IMR-90 (cell line): ENCODE data around the gene UGT1A10. TPM values are rescaled to one million over a fixed set of nuclear protein-coding genes. Genes with fewer than 3 reads are reported as not detected.

ENCODE experiments used
- ATAC-seq: fragments of 200-7000 bp; cut with Tn5 transposase; 2 replicates; pipeline ENCODE4 v1.9.1; 2020; ENCODE audit warnings: low read depth, mild to moderate bottlenecking, moderate library complexity
- BruUV-seq: library from RNA; stranded (reverse); fragments of 400-500 nt; replicated peaks from 2 replicates; lab custom pipeline; 2021; lab: Mats Ljungman, UMichigan
- CTCF ChIA-PET: fragments of 300-600 bp; formaldehyde crosslinking; extraction: SDS; loops from one replicate; lab custom pipeline; 2021; ENCODE audit warnings: antibody characterized with exemption; lab: Yijun Ruan, JAX
- POLR2A ChIA-PET: fragments of 300-600 bp; sonication (Branson Sonifier 250); formaldehyde crosslinking; loops from one replicate; lab custom pipeline; 2022; ENCODE audit warnings: antibody characterized with exemption; ENCODE audit not compliant: unreplicated experiment; lab: Charles Lee
- DNase-seq: peaks from one replicate; pipeline ENCODE4 v3.0.0; 2013
- H2AFZ ChIP-seq: replicated peaks from 2 replicates; pipeline ENCODE3; 2013; ENCODE audit warnings: low read length, mild to moderate bottlenecking; ENCODE audit not compliant: poor library complexity
- H2AK5ac ChIP-seq: 2 replicates; pipeline ENCODE4 v1.6.1; 2013; ENCODE audit warnings: low read depth, low read length, inconsistent platforms
- H2AK9ac ChIP-seq: replicated peaks from 2 replicates; pipeline ENCODE3; 2013; ENCODE audit warnings: mild to moderate bottlenecking, low read depth, low read length, moderate library complexity; ENCODE audit not compliant: poor library complexity
- H2BK120ac ChIP-seq: 2 replicates; pipeline ENCODE4 v1.6.1; 2013; ENCODE audit warnings: low read depth, low read length, inconsistent platforms
- H2BK15ac ChIP-seq: 3 replicates; pipeline ENCODE4 v1.6.1; 2013; ENCODE audit warnings: low read depth, low read length, inconsistent platforms
- H2BK20ac ChIP-seq: 2 replicates; pipeline ENCODE4 v1.6.1; 2013; ENCODE audit warnings: low read depth, mild to moderate bottlenecking, inconsistent platforms, low read length, moderate library complexity
- H2BK5ac ChIP-seq: 2 replicates; pipeline ENCODE4 v1.6.1; 2013; ENCODE audit warnings: mild to moderate bottlenecking, low read depth, low read length, inconsistent platforms; ENCODE audit not compliant: poor library complexity, severe bottlenecking
- H3K14ac ChIP-seq: replicated peaks from 2 replicates; pipeline ENCODE4 v1.6.1; 2013; ENCODE audit warnings: low read depth, low read length, inconsistent platforms
- H3K18ac ChIP-seq: 2 replicates; pipeline ENCODE4 v1.6.1; 2013; ENCODE audit warnings: low read depth, low read length, control low read depth
- H3K23ac ChIP-seq: 2 replicates; pipeline ENCODE4 v1.6.1; 2013; ENCODE audit warnings: low read depth, low read length, inconsistent platforms
- H3K27ac ChIP-seq: 2 replicates; pipeline ENCODE4 v1.5.1; 2013; ENCODE audit warnings: mild to moderate bottlenecking, control low read depth, low read length; ENCODE audit not compliant: insufficient read depth
- H3K27me3 ChIP-seq: 2 replicates; pipeline ENCODE4 v1.6.1; 2013; ENCODE audit warnings: low read length; ENCODE audit not compliant: control insufficient read depth, insufficient read depth
- H3K36me3 ChIP-seq: 2 replicates; pipeline ENCODE4 v1.6.1; 2013; ENCODE audit warnings: low read length, mixed read lengths; ENCODE audit not compliant: control insufficient read depth, insufficient read depth
- H3K4ac ChIP-seq: 2 replicates; pipeline ENCODE4 v1.6.1; 2013; ENCODE audit warnings: low read depth, low read length, inconsistent platforms
- H3K4me1 ChIP-seq: 2 replicates; pipeline ENCODE4 v1.6.1; 2013; ENCODE audit warnings: low read length, mixed read lengths; ENCODE audit not compliant: control insufficient read depth, insufficient read depth
- H3K4me2 ChIP-seq: 2 replicates; pipeline ENCODE4 v1.6.1; 2013; ENCODE audit warnings: low read depth, mild to moderate bottlenecking, control low read depth, low read length, moderate library complexity
- H3K4me3 ChIP-seq: 2 replicates; pipeline ENCODE4 v1.5.1; 2013; ENCODE audit warnings: low read depth, mild to moderate bottlenecking, control low read depth, low read length, moderate library complexity; ENCODE audit not compliant: insufficient read depth
- H3K56ac ChIP-seq: 2 replicates; pipeline ENCODE4 v1.6.1; 2013; ENCODE audit warnings: low read length, inconsistent platforms; ENCODE audit not compliant: insufficient read depth; ENCODE audit errors: extremely low read depth
- H3K79me1 ChIP-seq, 2 experiments: 2 replicates each; pipeline ENCODE4 v1.6.1; 2013; ENCODE audit warnings: low read length in 2 of 2, inconsistent platforms in 1 of 2, low read depth in 1 of 2
- H3K9ac ChIP-seq: 2 replicates; pipeline ENCODE4 v1.6.1; 2013; ENCODE audit warnings: low read depth, low read length, control low read depth
- H3K9me1 ChIP-seq: 2 replicates; pipeline ENCODE4 v1.6.1; 2013; ENCODE audit warnings: low read length, inconsistent platforms; ENCODE audit not compliant: insufficient read depth
- H3K9me3 ChIP-seq: 2 replicates; pipeline ENCODE4 v1.6.1; 2013; ENCODE audit warnings: low read length; ENCODE audit not compliant: control insufficient read depth, insufficient read depth
- H4K20me1 ChIP-seq: 2 replicates; pipeline ENCODE4 v1.6.1; 2013; ENCODE audit warnings: low read length, inconsistent platforms; ENCODE audit not compliant: insufficient read depth
- H4K5ac ChIP-seq: 2 replicates; pipeline ENCODE4 v1.6.1; 2013; ENCODE audit warnings: mild to moderate bottlenecking, low read depth, low read length, control low read depth
- H4K8ac ChIP-seq, 2 experiments: 2 replicates each; pipeline ENCODE4 v1.6.1; 2013; ENCODE audit warnings: low read depth in 2 of 2, low read length in 2 of 2, control low read depth in 1 of 2, inconsistent platforms in 1 of 2
- H4K91ac ChIP-seq: 2 replicates; pipeline ENCODE4 v1.6.1; 2013; ENCODE audit warnings: low read depth, low read length, inconsistent platforms; ENCODE audit not compliant: insufficient read depth
- CEBPB ChIP-seq: IDR thresholded peaks from 2 replicates; pipeline ENCODE4 v1.6.1; 2012; ENCODE audit warnings: low read depth, low read length, improper control_type of control experiment
- MAFK ChIP-seq: IDR thresholded peaks from 2 replicates; pipeline ENCODE4 v1.6.1; 2012; ENCODE audit warnings: low read depth, low read length, improper control_type of control experiment
- WGBS, 2 experiments: methylation state at CpG; one replicate each; pipeline versions ENCODE4 v1.1.5 to v1.1.7; 2013; ENCODE audit warnings: missing lambda C conversion rate in 2 of 2; ENCODE audit not compliant: insufficient read length in 1 of 2; ENCODE audit errors: extremely low coverage in 2 of 2; 5-methylcytosine and 5-hydroxymethylcytosine counted together
- dilution Hi-C: fragments of 300-500 bp; cut with HindIII; formaldehyde crosslinking; loops from one replicate; pipeline ENCODE4 v1.14.3; 2018; ENCODE audit warnings: low sequenced_read_pairs; ENCODE audit not compliant: unreplicated experiment
- in situ Hi-C: fragments of 300-500 bp; cut with MboI; formaldehyde crosslinking; loops from 3 replicates; pipeline ENCODE4 v1.14.3; 2019; ENCODE audit warnings: low sequenced_read_pairs, inconsistent platforms, mixed read lengths
- intact Hi-C: fragments of 100-400 bp; cut with micrococcal nuclease; formaldehyde crosslinking; loops from 2 replicates; pipeline ENCODE4 v1.10.0; 2022
- polyA plus RNA-seq, 3 experiments: library from polyadenylated mRNA; depleted of rRNA; stranded (reverse); fragments of >200 nt; gene quantifications; 2 replicates each; pipeline ENCODE4 v1.2.3, GENCODE V29; 2012; ENCODE audit warnings: low replicate concordance in 1 of 3
- total RNA-seq: library from RNA; depleted of rRNA; stranded (reverse); fragments of >200 nt; gene quantifications from 2 replicates; pipeline ENCODE4 v1.2.3, GENCODE V29; 2012

Gene UGT1A10
- total and polyA plus RNA-seq, 2 of the 4 experiments (the other 2 are of a cell fraction): not detected

GRCh38 chr2:233706720-233707119 is 70.5 kb downstream of the UGT1A10 start:
- H2AK9ac ChIP-seq: no peak overlapping the region
- no peaks in the 10 kb centered on the region for H4K20me1 ChIP-seq
- no peak overlapping the region for H3K27ac ChIP-seq
- no peaks in the 10 kb centered on the region for H3K9me3 ChIP-seq
- no peaks in the 10 kb centered on the region for H3K27me3 ChIP-seq
- dilution Hi-C loops (no loop called here), in situ Hi-C loops (no loop called here), intact Hi-C loops (no loop called here)
- H4K91ac ChIP-seq: peak overlapping the region; percentile 57; the same call in 1 of the 2 replicates
- ATAC-seq: peak; percentile 54
- TF ChIP-seq MAFK (no peak), CEBPB (0 out of 2 replicates have a peak, but pooled peaks have one; percentile 20)
- H2AK5ac ChIP-seq: no peak overlapping the region
- BruUV-seq: no TSS peak
- H2BK5ac ChIP-seq: peak overlapping the region; percentile 25
- peaks cover 9% of the 10 kb centered on the region for H3K4me1 ChIP-seq
- H3K18ac ChIP-seq: peak overlapping the region; percentile 66; the same call in 1 of the 2 replicates
- no peaks in the 10 kb centered on the region for H3K79me1 ChIP-seq
- H2BK15ac ChIP-seq: no peak overlapping the region; the same call in 2 of the 3 replicates
- CTCF ChIA-PET: interaction anchor here (0.6 kb wide), 1 partner anchor 105 kb away, joined by 7 read pairs; no protein-coding TSS in a partner anchor
- no peak overlapping the region for H3K56ac ChIP-seq
- H3K9me1 ChIP-seq: no peaks in the 10 kb centered on the region
- no CpG with 5 or more reads among the region's 1 CpG for WGBS, 2 experiments
- peak; percentile 55 for DNase-seq
- H3K4me3 ChIP-seq: no peak overlapping the region
- H3K36me3 ChIP-seq: no peaks in the 10 kb centered on the region
- H4K5ac ChIP-seq: peak overlapping the region; percentile 24; the same call in 1 of the 2 replicates
- H3K14ac ChIP-seq: no peak overlapping the region
- POLR2A ChIA-PET: no interaction called here
- no peak overlapping the region for H3K9ac ChIP-seq
- H2AFZ ChIP-seq: peak overlapping the region; percentile 43
- H4K8ac ChIP-seq: peak overlapping the region in 1 of 2 experiments; percentile 16; a peak in 1 of 4 replicates
- peak overlapping the region; percentile 38; the same call in 1 of the 2 replicates for H2BK20ac ChIP-seq
- peak overlapping the region; percentile 64 for H2BK120ac ChIP-seq
- H3K23ac ChIP-seq: no peak overlapping the region
- H3K4ac ChIP-seq: no peak overlapping the region; the same call in 1 of the 2 replicates
- no peak overlapping the region for H3K4me2 ChIP-seq
